ENCODE measurements around the gene SLIT3.

GRCh38 chr5:169001394-169001793 lies 299.5 kb downstream of the SLIT3 start:
- TF ChIP-seq GATA2 (IDR thresholded peaks at IDR 0.05; ENCODE audit: low read depth, low read length) = no peak
- no peak for TF ChIP-seq GATA3 (IDR thresholded peaks at IDR 0.05; ENCODE audit: low read depth, low read length)

Measured in SH-SY5Y (cell line).